Subcutaneous abdominal adipose tissue (tissue), 5 donors: ENCODE results near the gene REV3L.
"Not testable (repeated sequence)": the region's sequence is repeated elsewhere in the genome, so short reads cannot be mapped to it uniquely, and the experiment has no call there.

Experiments
- H3K27ac ChIP-seq: one replicate; pipeline ENCODE4 v1.7.0; 2013; ENCODE audit warnings: low read depth, mild to moderate bottlenecking, inconsistent platforms, low read length, moderate library complexity
- H3K27me3 ChIP-seq, 5 donors: one replicate each; pipeline ENCODE4 v1.7.0; 2013; ENCODE audit warnings: low read length in 5 of 5, inconsistent platforms in 1 of 5; ENCODE audit not compliant: control insufficient read depth in 5 of 5, insufficient read depth in 4 of 5
- H3K36me3 ChIP-seq, 5 donors: one replicate each; pipeline ENCODE4 v1.7.0; 2013; ENCODE audit warnings: low read length in 5 of 5; ENCODE audit not compliant: control insufficient read depth in 5 of 5, insufficient read depth in 5 of 5
- H3K4me1 ChIP-seq, 5 donors: one replicate each; pipeline ENCODE4 v1.7.0; 2013; ENCODE audit warnings: low read length in 5 of 5, mild to moderate bottlenecking in 3 of 5, moderate library complexity in 1 of 5; ENCODE audit not compliant: control insufficient read depth in 5 of 5, insufficient read depth in 5 of 5
- H3K4me3 ChIP-seq, 5 donors: one replicate each; pipeline ENCODE4 v1.7.0; 2013; ENCODE audit warnings: low read length in 5 of 5, low read depth in 1 of 5
- H3K9ac ChIP-seq, 5 donors: one replicate each; pipeline ENCODE4 v1.7.0; 2013; ENCODE audit warnings: low read length in 5 of 5, mild to moderate bottlenecking in 4 of 5, moderate library complexity in 3 of 5
- H3K9me3 ChIP-seq, 5 donors: one replicate each; pipeline ENCODE4 v1.7.0; 2013; ENCODE audit warnings: low read length in 5 of 5; ENCODE audit not compliant: control insufficient read depth in 5 of 5
- donor health status: healthy.
- donor health status: healthy.
- donor health status: healthy.
- donor health status: healthy.
- donor health status: healthy.

REV3L gene

GRCh38 chr6:111337829-111338236 is 145.2 kb downstream of the REV3L start:
- no peak overlapping the region for H3K9ac ChIP-seq
- H3K27ac ChIP-seq: no peak overlapping the region
- H3K4me3 ChIP-seq: no peak overlapping the region
- H3K36me3 ChIP-seq: peaks cover 11 to 32% (median 16%) of the 10 kb centered on the region in 5 donors
- no peaks in the 10 kb centered on the region for H3K9me3 ChIP-seq
- no peaks in the 10 kb centered on the region for H3K4me1 ChIP-seq
- no peaks in the 10 kb centered on the region for H3K27me3 ChIP-seq

DNA sequence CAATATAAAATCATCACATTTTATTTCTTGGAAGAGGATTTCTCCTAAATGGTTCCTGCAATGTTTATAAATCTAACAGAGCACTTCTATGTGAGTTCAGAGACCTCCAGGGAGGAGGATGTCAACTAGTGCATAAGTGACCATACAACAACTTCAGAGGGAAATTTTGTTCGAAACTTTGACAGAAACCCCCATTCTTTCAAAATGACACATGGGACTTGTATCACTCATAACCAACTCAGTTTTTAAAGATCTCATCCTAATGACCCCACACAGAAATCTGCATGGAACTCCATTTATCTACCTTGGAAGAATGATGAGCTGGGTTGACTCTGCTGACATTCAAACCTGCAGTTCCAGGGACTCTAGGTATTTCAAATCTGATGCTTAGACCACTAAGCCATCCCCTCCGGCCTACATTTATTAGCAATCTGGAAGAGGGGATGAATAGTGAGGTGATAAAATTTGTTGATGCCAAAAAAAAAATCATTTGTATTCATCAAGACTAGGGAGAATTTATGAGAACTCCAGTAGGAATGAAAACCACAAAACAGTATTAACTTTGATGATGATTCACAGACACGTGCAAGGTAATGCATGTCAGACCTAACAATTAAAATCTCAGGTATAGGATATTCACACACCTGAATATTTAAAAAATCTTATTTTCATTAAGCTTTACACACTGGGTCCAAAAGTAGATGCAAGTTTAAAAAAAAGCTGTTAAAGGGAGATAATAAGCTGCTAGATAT is 153.0 kb downstream of the REV3L start:
- no peaks in the 10 kb centered on the region for H3K9me3 ChIP-seq
- no peaks in the 10 kb centered on the region for H3K4me1 ChIP-seq
- no peak overlapping the region for H3K4me3 ChIP-seq

GRCh38 chr6:111326563-111326962 is 156.5 kb downstream of the REV3L start:
- no peak overlapping the region for H3K4me3 ChIP-seq

More for the DNA sequence above, 153.0 kb downstream of the REV3L start:
- no peak overlapping the region for H3K9ac ChIP-seq
- H3K36me3 ChIP-seq: peaks cover 40 to 60% (median 51%) of the 10 kb centered on the region in 5 donors
- no peaks in the 10 kb centered on the region for H3K27me3 ChIP-seq
- no peak overlapping the region for H3K27ac ChIP-seq

GRCh38 chr6:111322145-111322544 is 160.9 kb downstream of the REV3L start:
- H3K36me3 ChIP-seq: peaks cover 20 to 64% (median 46%) of the 10 kb centered on the region in 5 donors

More at GRCh38 chr6:111326563-111326962, 156.5 kb downstream of the REV3L start:
- no peaks in the 10 kb centered on the region for H3K9me3 ChIP-seq
- H3K9ac ChIP-seq: no peak overlapping the region
- peaks cover 40 to 73% (median 58%) of the 10 kb centered on the region in 5 donors for H3K36me3 ChIP-seq
- no peaks in the 10 kb centered on the region for H3K27me3 ChIP-seq
- no peaks in the 10 kb centered on the region for H3K4me1 ChIP-seq
- H3K27ac ChIP-seq: no peak overlapping the region

DNA sequence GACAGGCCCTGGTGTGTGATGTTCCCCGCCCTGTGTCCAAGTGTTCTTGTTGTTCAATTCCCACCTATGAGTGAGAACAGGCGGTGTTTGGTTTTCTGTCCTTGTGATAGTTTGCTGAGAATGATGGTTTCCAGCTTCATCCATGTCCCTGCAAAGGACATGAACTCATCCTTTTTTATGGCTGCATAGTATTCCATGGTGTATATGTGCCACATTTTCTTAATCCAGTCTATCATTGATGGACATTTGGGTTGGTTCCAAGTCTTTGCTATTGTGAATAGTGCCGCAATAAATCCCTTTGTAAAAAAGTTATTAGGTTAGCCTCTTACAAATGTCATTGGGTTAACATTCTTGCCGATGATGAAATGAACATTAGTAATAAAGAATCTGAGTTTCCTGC is 175.1 kb downstream of the REV3L start:
- not testable (repeated sequence) for H3K9ac ChIP-seq, H3K27me3 ChIP-seq, H3K4me3 ChIP-seq, H3K9me3 ChIP-seq, H3K4me1 ChIP-seq, H3K27ac ChIP-seq
- H3K36me3 ChIP-seq: peaks cover 33 to 62% (median 49%) of the 10 kb centered on the region in 5 donors

More at GRCh38 chr6:111322145-111322544, 160.9 kb downstream of the REV3L start:
- Histone ChIP-seq H3K27ac (no peak overlapping the region), H3K9me3 (no peaks in the 10 kb centered on the region), H3K9ac (no peak overlapping the region), H3K4me3 (no peak overlapping the region), H3K4me1 (no peaks in the 10 kb centered on the region), H3K27me3 (no peaks in the 10 kb centered on the region)

DNA sequence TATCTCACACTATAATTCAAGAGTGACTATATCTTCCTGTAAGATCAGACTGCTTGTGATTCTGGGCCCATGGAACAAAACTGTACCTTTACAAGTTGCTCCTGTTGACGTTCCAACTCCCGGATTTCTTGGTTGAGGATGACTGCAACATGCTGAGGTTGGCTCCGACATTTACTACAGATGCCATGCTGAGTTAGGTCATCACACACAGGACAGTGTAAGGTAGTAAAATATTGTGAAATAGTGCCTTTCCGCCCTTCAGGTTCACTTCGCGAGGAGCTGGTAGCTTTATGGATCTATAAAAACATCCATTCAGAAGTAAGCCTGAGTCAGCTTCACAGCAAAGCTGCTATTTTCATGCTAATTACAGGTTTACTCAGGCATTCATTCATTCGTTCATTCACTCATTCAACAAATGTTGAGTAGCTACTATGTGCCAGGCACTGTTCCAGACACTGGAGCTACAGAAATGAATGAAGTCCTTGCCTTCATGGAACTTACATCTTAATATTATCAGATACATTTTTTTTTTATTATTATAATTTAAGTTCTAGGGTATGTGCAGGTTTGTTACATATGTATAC is 175.7 kb downstream of the REV3L start:
- peaks cover 33 to 56% (median 48%) of the 10 kb centered on the region in 5 donors for H3K36me3 ChIP-seq

DNA sequence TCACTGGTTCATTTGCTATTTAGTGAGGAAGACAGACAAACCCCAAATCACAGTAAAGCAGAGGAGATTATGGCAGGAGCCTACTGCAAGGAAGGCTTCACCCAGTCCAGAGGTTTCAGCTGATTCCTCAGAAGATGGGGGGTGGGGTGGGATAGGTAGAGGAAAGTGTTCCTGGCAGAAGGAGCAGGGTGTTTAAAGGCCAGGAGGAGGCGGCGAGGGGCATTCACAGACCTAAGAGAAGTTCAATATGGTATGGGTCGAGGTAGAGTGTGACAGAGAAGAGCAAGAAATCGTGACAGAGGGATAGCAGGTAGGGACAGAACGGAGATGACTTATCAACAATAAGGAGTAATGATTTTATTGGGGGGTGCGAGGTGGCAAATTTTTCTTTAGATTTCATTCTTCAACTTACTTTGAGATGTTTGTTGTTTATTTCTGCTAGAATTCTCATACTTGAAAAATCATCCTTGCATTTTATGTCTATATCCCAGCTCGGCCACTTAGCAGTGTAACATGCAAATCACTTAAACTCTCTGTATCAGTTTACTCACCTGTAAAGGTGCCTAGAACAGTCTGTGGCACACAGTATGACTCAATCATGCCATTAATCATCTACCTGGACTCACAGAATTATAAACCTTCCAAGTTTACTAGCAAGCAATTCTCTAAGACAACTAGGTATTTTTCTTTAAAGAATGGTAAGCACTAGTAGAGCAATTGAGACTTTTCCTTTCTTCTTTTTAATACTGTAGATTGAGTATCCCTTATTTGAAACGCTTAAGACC is 176.7 kb downstream of the REV3L start:
- Histone ChIP-seq H3K4me1 (no peaks in the 10 kb centered on the region), H3K36me3 (peaks cover 33 to 56% (median 47%) of the 10 kb centered on the region in 5 donors), H3K4me3 (no peak overlapping the region), H3K27me3 (no peaks in the 10 kb centered on the region), H3K9ac (no peak overlapping the region), H3K27ac (no peak overlapping the region), H3K9me3 (no peaks in the 10 kb centered on the region)

More for the DNA sequence above, 175.7 kb downstream of the REV3L start:
- no peak overlapping the region for H3K9ac ChIP-seq
- H3K27me3 ChIP-seq: no peaks in the 10 kb centered on the region
- H3K27ac ChIP-seq: no peak overlapping the region
- H3K4me3 ChIP-seq: no peak overlapping the region
- H3K4me1 ChIP-seq: no peaks in the 10 kb centered on the region
- H3K9me3 ChIP-seq: no peaks in the 10 kb centered on the region

- Histone ChIP-seq H3K27ac (no peak overlapping the region), H3K9me3 (no peaks in the 10 kb centered on the region), H3K9ac (no peak overlapping the region), H3K27me3 (no peaks in the 10 kb centered on the region), H3K4me3 (no peak overlapping the region), H3K4me1 (no peaks in the 10 kb centered on the region), H3K36me3 (peaks cover 20 to 40% (median 23%) of the 10 kb centered on the region in 5 donors)
These were observed 181.1 kb downstream of the REV3L start for GRCh38 chr6:111301946-111302345.

DNA sequence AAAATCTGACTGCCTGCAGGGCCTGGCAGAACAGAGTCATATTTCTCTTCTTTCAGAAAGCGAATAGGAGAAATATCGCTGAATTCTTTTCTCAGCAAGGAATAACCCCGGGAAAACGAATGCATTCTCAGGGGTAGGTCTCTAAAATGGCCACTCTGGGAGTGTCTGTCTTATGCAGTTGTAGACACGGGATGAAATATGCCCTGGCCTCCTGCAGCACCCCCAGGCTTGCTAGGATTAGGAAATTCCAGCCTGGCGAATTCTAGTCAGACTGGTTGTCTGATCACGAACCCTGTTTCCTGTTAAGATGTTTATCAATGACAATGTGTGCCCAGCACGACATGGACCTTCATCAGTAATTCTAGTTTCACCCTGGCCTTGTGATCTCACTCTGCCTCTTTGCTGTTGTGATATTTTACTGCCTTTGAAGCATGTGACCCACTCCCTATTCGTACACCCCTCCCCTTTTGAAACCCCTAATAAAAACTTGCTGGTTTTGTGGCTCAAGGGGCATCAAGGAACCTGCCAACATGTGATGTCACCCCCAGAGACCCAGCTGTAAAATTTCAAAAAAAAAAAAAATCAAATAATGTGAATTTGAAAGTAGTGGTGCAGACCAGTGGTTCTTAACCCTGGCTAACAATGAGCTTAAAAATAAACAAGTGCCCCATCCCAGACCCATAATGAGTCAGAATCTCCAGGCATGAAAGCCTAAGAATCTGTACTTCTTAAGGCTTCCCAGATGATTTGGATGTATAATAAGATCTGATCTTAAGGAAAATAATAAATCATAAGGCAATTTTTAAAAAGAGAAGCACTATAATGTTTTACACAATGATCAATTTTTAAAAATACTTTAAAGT is 181.8 kb downstream of the REV3L start:
- not testable (repeated sequence) for H3K9ac ChIP-seq, H3K4me1 ChIP-seq, H3K27me3 ChIP-seq, H3K27ac ChIP-seq, H3K4me3 ChIP-seq, H3K9me3 ChIP-seq
- peaks cover 13 to 39% (median 15%) of the 10 kb centered on the region in 5 donors for H3K36me3 ChIP-seq
